Neural cell (in vitro differentiated cells): ENCODE data around the gene CTDP1. TPM values are rescaled to one million over a fixed set of nuclear protein-coding genes. Genes with fewer than 3 reads are reported as not detected.

Experiments
- H2AFZ ChIP-seq: fragments of 200-600, 300-800 bp; sonication (generic), shearing (Covaris generic); 2 replicates; pipeline ENCODE4 v1.6.0; 2014; ENCODE audit warnings: low read depth, mild to moderate bottlenecking, antibody characterized with exemption, low read length, moderate library complexity
- H3F3A ChIP-seq: fragments of 200-600 bp; shearing (Covaris generic); 2 replicates; pipeline ENCODE4 v1.6.1; 2016; ENCODE audit warnings: mild to moderate bottlenecking, moderate library complexity, mixed read lengths, antibody characterized with exemption, low read length; ENCODE audit not compliant: insufficient read depth, poor library complexity, severe bottlenecking
- H3K27ac ChIP-seq: fragments of 200-600, 300-800 bp; sonication (generic), shearing (Covaris generic); 2 replicates; pipeline ENCODE4 v1.5.1; 2014; ENCODE audit warnings: mild to moderate bottlenecking, low read length, moderate library complexity
- H3K27me3 ChIP-seq: fragments of 300-800, 200-600 bp; sonication (generic), shearing (Covaris generic); 2 replicates; pipeline ENCODE4 v1.6.0; 2014; ENCODE audit warnings: mild to moderate bottlenecking, low read depth, low read length, moderate library complexity; ENCODE audit not compliant: insufficient read depth
- H3K36me3 ChIP-seq: fragments of 300-800, 200-600 bp; sonication (generic), shearing (Covaris generic); 2 replicates; pipeline ENCODE4 v1.5.1; 2014; ENCODE audit warnings: mild to moderate bottlenecking, antibody characterized with exemption, low read length, moderate library complexity; ENCODE audit not compliant: insufficient read depth
- H3K4me2 ChIP-seq: fragments of 300-800, 200-600 bp; sonication (generic), shearing (Covaris generic); 2 replicates; pipeline ENCODE4 v1.6.0; 2014; ENCODE audit warnings: mild to moderate bottlenecking, low read length
- H3K4me3 ChIP-seq: fragments of 300-800, 200-600 bp; sonication (generic), shearing (Covaris generic); 2 replicates; pipeline ENCODE4 v1.5.1; 2014; ENCODE audit warnings: mild to moderate bottlenecking, low read length, moderate library complexity
- H3K79me2 ChIP-seq: fragments of 200-600 bp; shearing (Covaris generic); replicated peaks from 2 replicates; pipeline ENCODE4 v1.6.0; 2014; ENCODE audit warnings: mild to moderate bottlenecking, low read length, moderate library complexity; ENCODE audit not compliant: insufficient read depth
- H3K9ac ChIP-seq: fragments of 300-800, 200-600 bp; sonication (generic), shearing (Covaris generic); 2 replicates; pipeline ENCODE4 v1.6.1; 2016; ENCODE audit warnings: mild to moderate bottlenecking, low read length, mixed read lengths
- H3K9me2 ChIP-seq: fragments of 200-600 bp; shearing (Covaris generic); 2 replicates; pipeline ENCODE4 v1.6.1; 2016; ENCODE audit warnings: mild to moderate bottlenecking, low read length, mixed read lengths; ENCODE audit not compliant: insufficient read depth
- H3K9me3 ChIP-seq: fragments of 200-600, 300-800 bp; sonication (generic), shearing (Covaris generic); 2 replicates; pipeline ENCODE4 v1.6.1; 2016; ENCODE audit warnings: mild to moderate bottlenecking, mixed run types, low read length, moderate library complexity, mixed read lengths
- H4K20me1 ChIP-seq: fragments of 200-600 bp; shearing (Covaris generic); 2 replicates; pipeline ENCODE4 v1.6.1; 2016; ENCODE audit warnings: mild to moderate bottlenecking, mixed run types; ENCODE audit not compliant: insufficient read depth
- CTCF ChIP-seq: fragments of 450-650 bp; IDR thresholded peaks from 2 replicates; pipeline ENCODE4 v1.5.1; 2014; ENCODE audit warnings: antibody characterized with exemption, mild to moderate bottlenecking, moderate library complexity; ENCODE audit not compliant: poor library complexity, severe bottlenecking
- EP300 ChIP-seq: fragments of 450-650 bp; conservative IDR thresholded peaks from 2 replicates; pipeline ENCODE4 v1.6.1; 2014; ENCODE audit warnings: antibody characterized with exemption, mild to moderate bottlenecking, moderate library complexity; ENCODE audit not compliant: poor library complexity, severe bottlenecking
- EZH2 ChIP-seq: fragments of 200-600, 300-800 bp; shearing (Covaris generic), sonication (generic); IDR thresholded peaks from 2 replicates; pipeline ENCODE4 v1.6.1; 2014; ENCODE audit warnings: antibody characterized with exemption, low read length, borderline replicate concordance, mild to moderate bottlenecking; ENCODE audit not compliant: insufficient read depth, poor library complexity, severe bottlenecking
- MXI1 ChIP-seq: fragments of 450-650 bp; conservative IDR thresholded peaks from 2 replicates; pipeline ENCODE4 v1.6.1; 2014; ENCODE audit warnings: antibody characterized with exemption, mild to moderate bottlenecking; ENCODE audit not compliant: poor library complexity, severe bottlenecking
- POLR2AphosphoS5 ChIP-seq: IDR thresholded peaks from 2 replicates; pipeline ENCODE4 v1.6.1; 2012
- RAD21 ChIP-seq: fragments of 450-650 bp; conservative IDR thresholded peaks from 2 replicates; pipeline ENCODE4 v1.6.1; 2014; ENCODE audit warnings: antibody characterized with exemption, mild to moderate bottlenecking, moderate library complexity
- REST ChIP-seq: IDR thresholded peaks from 2 replicates; pipeline ENCODE4 v1.6.1; 2012; ENCODE audit warnings: borderline replicate concordance
- SMC3 ChIP-seq: fragments of 450-650 bp; conservative IDR thresholded peaks from 2 replicates; pipeline ENCODE4 v1.6.1; 2014; ENCODE audit warnings: antibody characterized with exemption, mild to moderate bottlenecking, moderate library complexity; ENCODE audit not compliant: poor library complexity
- TAF1 ChIP-seq: IDR thresholded peaks from 2 replicates; pipeline ENCODE4 v1.6.1; 2012; ENCODE audit warnings: low read depth
- polyA plus RNA-seq: library from polyadenylated mRNA; depleted of rRNA; stranded (reverse); fragments of >200 nt; gene quantifications from 2 replicates; pipeline ENCODE4 v1.2.3, GENCODE V29; 2014

Gene CTDP1
- polyA plus RNA-seq, 1 donor from 2014 or later, result 22.3 TPM

- H3K9me2 ChIP-seq, result no peaks in the 10 kb centered on the region
- H2AFZ ChIP-seq, result no peak overlapping the region
- no peaks in the 10 kb centered on the region for H3K36me3 ChIP-seq
- no peak overlapping the region for H3K9ac ChIP-seq
- H4K20me1 ChIP-seq, result no peaks in the 10 kb centered on the region
- TF ChIP-seq EZH2, result no peak
- no peak for TF ChIP-seq TAF1
- no peak for TF ChIP-seq REST
- TF ChIP-seq CTCF, result no peak
- TF ChIP-seq RAD21, result no peak
- no peak for TF ChIP-seq POLR2AphosphoS5
- no peak for TF ChIP-seq EP300
- no peak for TF ChIP-seq SMC3
- TF ChIP-seq MXI1, result no peak
- H3F3A ChIP-seq, result no peaks in the 10 kb centered on the region
- no peak overlapping the region for H3K4me3 ChIP-seq
- H3K79me2 ChIP-seq, result no peaks in the 10 kb centered on the region
- H3K27me3 ChIP-seq, result no peaks in the 10 kb centered on the region
- no peaks in the 10 kb centered on the region for H3K9me3 ChIP-seq
- no peak overlapping the region for H3K27ac ChIP-seq
- H3K4me2 ChIP-seq, result no peak overlapping the region
These were observed 37.7 kb upstream of the CTDP1 start for GRCh38 chr18:79641722-79642497.

- TF ChIP-seq SMC3 (no peak), TAF1 (no peak), MXI1 (no peak), REST (no peak), RAD21 (no peak), POLR2AphosphoS5 (no peak), CTCF (no peak), EZH2 (no peak), EP300 (no peak)
- H2AFZ ChIP-seq, result no peak overlapping the region
These were observed 37.0 kb upstream of the CTDP1 start for GRCh38 chr18:79642626-79643025.

More at GRCh38 chr18:79642626-79643025, 37.0 kb upstream of the CTDP1 start:
- Histone ChIP-seq H3K9ac (no peak overlapping the region), H3K9me3 (no peaks in the 10 kb centered on the region), H3K27ac (no peak overlapping the region), H3K4me3 (no peak overlapping the region), H3K27me3 (no peaks in the 10 kb centered on the region), H3K36me3 (no peaks in the 10 kb centered on the region), H4K20me1 (no peaks in the 10 kb centered on the region), H3F3A (no peaks in the 10 kb centered on the region), H3K4me2 (no peak overlapping the region), H3K9me2 (no peaks in the 10 kb centered on the region), H3K79me2 (no peaks in the 10 kb centered on the region)
